ENCODE results near the gene TMEM87A. TPM values are rescaled to one million over a fixed set of nuclear protein-coding genes. Genes with fewer than 3 reads are reported as not detected.

The TMEM87A gene
- polyA plus RNA-seq, 1 experiment = 25.1 TPM

- H3K27me3 ChIP-seq (ENCODE audit: control insufficient read depth, insufficient read depth, low read length) = no peaks in the 10 kb centered on the region
- no peak for DNase-seq (ENCODE audit: low read depth)
- CTCF ChIA-PET = no interaction called here
- no peak for TF ChIP-seq CTCF (IDR thresholded peaks at IDR 0.05; ENCODE audit: insufficient read depth, low read depth, low read length)
- POLR2A ChIA-PET = no interaction called here
- no peak overlapping the region for H3K4me3 ChIP-seq (ENCODE audit: low read depth, low read length)
- peaks cover 45% of the 10 kb centered on the region for H3K36me3 ChIP-seq (ENCODE audit: control insufficient read depth, insufficient read depth, low read length)
These were observed 106.8 kb downstream of the TMEM87A start for GRCh38 chr15:42166225-42166940.

- ChIA-PET POLR2A (no interaction called here), CTCF (interaction anchor here (0.8 kb wide), 1 partner anchor 104 kb away, joined by 3 read pairs; no protein-coding TSS in a partner anchor)
- Histone ChIP-seq H3K36me3 (ENCODE audit: control insufficient read depth, insufficient read depth, low read length) (peaks cover 47% of the 10 kb centered on the region), H3K27me3 (ENCODE audit: control insufficient read depth, insufficient read depth, low read length) (no peaks in the 10 kb centered on the region), H3K4me3 (ENCODE audit: low read depth, low read length) (no peak overlapping the region)
- no peak for TF ChIP-seq CTCF (IDR thresholded peaks at IDR 0.05; ENCODE audit: insufficient read depth, low read depth, low read length)
- DNase-seq (ENCODE audit: low read depth) = peak; percentile 2
These were observed 108.1 kb downstream of the TMEM87A start for GRCh38 chr15:42165106-42165505.

GRCh38 chr15:42163947-42164550 is 109.2 kb downstream of the TMEM87A start:
- ChIA-PET POLR2A (no interaction called here), CTCF (interaction anchor here (0.6 to 1.2 kb wide), 5 partner anchors 8 to 486 kb away, joined by 3 read pairs; no protein-coding TSS in a partner anchor)
- Histone ChIP-seq H3K36me3 (ENCODE audit: control insufficient read depth, insufficient read depth, low read length) (peaks cover 55% of the 10 kb centered on the region), H3K4me3 (ENCODE audit: low read depth, low read length) (no peak overlapping the region), H3K27me3 (ENCODE audit: control insufficient read depth, insufficient read depth, low read length) (no peaks in the 10 kb centered on the region)
- no peak for DNase-seq (ENCODE audit: low read depth)
- TF ChIP-seq CTCF (IDR thresholded peaks at IDR 0.05; ENCODE audit: insufficient read depth, low read depth, low read length) = no peak

- ChIA-PET CTCF (interaction anchor here (1.2 kb wide), 1 partner anchor 7 kb away, joined by 3 read pairs; no protein-coding TSS in a partner anchor), POLR2A (no interaction called here)
These were observed 109.9 kb downstream of the TMEM87A start for GRCh38 chr15:42163291-42163690.

More at GRCh38 chr15:42163291-42163690, 109.9 kb downstream of the TMEM87A start:
- H3K36me3 ChIP-seq (ENCODE audit: control insufficient read depth, insufficient read depth, low read length) = peaks cover 55% of the 10 kb centered on the region
- DNase-seq (ENCODE audit: low read depth) = no peak
- no peak for TF ChIP-seq CTCF (IDR thresholded peaks at IDR 0.05; ENCODE audit: insufficient read depth, low read depth, low read length)
- H3K4me3 ChIP-seq (ENCODE audit: low read depth, low read length) = no peak overlapping the region
- no peaks in the 10 kb centered on the region for H3K27me3 ChIP-seq (ENCODE audit: control insufficient read depth, insufficient read depth, low read length)

Small RNAs within 50 kb of the gene (small RNA-seq; reads per million reads assigned to genes)
- gene MIR627 (ENCODE audit: insufficient read length, low read depth, low replicate concordance) = 8.6 reads per million, percentile 74 among the genes with 10 or more reads in this experiment

Other genes starting within 250 kb of the TMEM87A start
- not detected in 2 replicates for gene PLA2G4D, start 178.9 kb downstream of the TMEM87A start, polyA plus RNA-seq (2011; rRNA removed)
- gene PLA2G4F, start 116.8 kb downstream of the TMEM87A start, polyA plus RNA-seq (2011; rRNA removed) = not detected in 2 replicates
- gene VPS39, start 65.1 kb downstream of the TMEM87A start, polyA plus RNA-seq (2011; rRNA removed) = 54.7 and 79.5 TPM in 2 replicates
- 12.9 and 22.5 TPM in 2 replicates for gene GANC, start 232 bp downstream of the TMEM87A start, polyA plus RNA-seq (2011; rRNA removed)
- gene CAPN3, start 86.1 kb upstream of the TMEM87A start, polyA plus RNA-seq (2011; rRNA removed) = 5.3 and 6.6 TPM in 2 replicates
- 15.4 and 24.1 TPM in 2 replicates for gene ZNF106, start 217.7 kb upstream of the TMEM87A start, polyA plus RNA-seq (2011; rRNA removed)
- gene SNAP23, start 222.2 kb upstream of the TMEM87A start, polyA plus RNA-seq (2011; rRNA removed) = 28.5 and 40.7 TPM in 2 replicates

Data from BJ (cell line).